ENCODE results near the gene ABCB9.

ABCB9 gene

Small RNAs within 50 kb of the gene (small RNA-seq; reads per million reads assigned to genes)
- gene ARL6IP4 (0 reads per million in 2 experiments), gene MIR4304 (0 reads per million in 2 experiments)

All from SK-N-DZ (cell line).